ENCODE measurements around the gene INPP5A.
A peak's percentile ranks its signal among the peaks of the same experiment; 100 is the strongest.

Gene INPP5A

DNA sequence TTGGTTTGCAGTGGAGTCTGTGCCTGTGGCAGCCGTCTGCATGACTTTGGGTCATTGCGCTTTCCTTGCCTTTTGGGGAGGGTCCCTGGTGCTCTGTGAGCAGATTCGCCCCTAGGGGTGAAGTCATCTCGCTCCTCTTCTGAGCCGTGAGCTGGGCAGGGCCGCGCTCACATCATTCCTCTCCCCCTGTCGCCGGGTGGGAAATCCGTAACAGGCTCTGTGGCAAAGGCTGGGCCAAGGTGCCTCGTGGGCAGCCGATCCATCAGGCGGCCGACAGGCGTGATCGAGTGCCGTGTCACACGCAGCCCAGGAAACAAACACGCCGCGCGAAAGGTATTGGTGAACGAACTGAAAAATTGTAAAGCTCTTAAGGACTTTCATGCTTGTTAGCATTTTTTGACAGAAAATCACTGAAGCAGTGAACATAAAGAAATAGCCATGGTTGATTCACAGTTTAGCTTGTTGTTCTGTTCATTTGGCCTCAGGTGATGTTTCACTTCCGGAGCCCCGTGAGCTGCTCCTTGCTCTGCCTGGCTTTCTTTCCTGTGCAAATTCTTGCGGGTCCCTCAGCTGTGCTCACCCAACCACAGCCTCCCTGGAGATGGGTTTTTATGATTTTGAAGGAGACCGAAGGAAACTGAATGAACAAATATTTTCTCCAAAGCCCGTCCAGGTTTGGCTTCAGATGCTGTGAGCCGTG, 126.2 kb downstream of the INPP5A start:
- H2BK120ac ChIP-seq (ENCODE audit: insufficient read depth, low read length, poor library complexity), result no peak overlapping the region
- no peak overlapping the region for H3K18ac ChIP-seq (ENCODE audit: low read length)
- H3K4me1 ChIP-seq (ENCODE audit: control insufficient read depth in 1 of 2, insufficient read depth in 2 of 2, low read length in 2 of 2), result no peaks in the 10 kb centered on the region
- no peak overlapping the region for H2BK5ac ChIP-seq (ENCODE audit: low read depth, low read length, poor library complexity)
- no peak overlapping the region for H3K23ac ChIP-seq (ENCODE audit: low read length)
- no peak overlapping the region for H4K8ac ChIP-seq (ENCODE audit: low read depth, low read length)
- H3K36me3 ChIP-seq (ENCODE audit: control insufficient read depth in 1 of 2, insufficient read depth in 2 of 2, low read length in 2 of 2), result peaks cover 12% of the 10 kb centered on the region in 2 experiments
- no peak overlapping the region for H4K91ac ChIP-seq (ENCODE audit: low read depth, low read length)
- H3K4ac ChIP-seq (ENCODE audit: low read depth, low read length), result no peak overlapping the region
- H2AFZ ChIP-seq (ENCODE audit: insufficient read depth, low read length, poor library complexity), result no peak overlapping the region
- H3K79me2 ChIP-seq (ENCODE audit: control insufficient read depth, insufficient read depth, low read length, poor library complexity), result no peaks in the 10 kb centered on the region
- no peak overlapping the region for H3K9ac ChIP-seq (ENCODE audit: low read length)
- H2AK5ac ChIP-seq (ENCODE audit: low read length), result no peak overlapping the region
- H3K4me3 ChIP-seq (ENCODE audit: low read depth, low read length), result no peak overlapping the region
- H3K14ac ChIP-seq (ENCODE audit: low read length), result no peak overlapping the region
- H3K9me3 ChIP-seq (ENCODE audit: insufficient read depth, low read depth, low read length), result peaks cover 6% of the 10 kb centered on the region
- DNase-seq, result no peak
- H4K12ac ChIP-seq (ENCODE audit: low read depth, low read length), result no peak overlapping the region
- no peaks in the 10 kb centered on the region for H3K79me1 ChIP-seq (ENCODE audit: low read length)
- H3K27ac ChIP-seq (ENCODE audit: low read depth, low read length), result no peak overlapping the region
- no peak overlapping the region for H2BK12ac ChIP-seq (ENCODE audit: low read length)
- WGBS (ENCODE audit: extremely low coverage, insufficient coverage, insufficient read length), result no CpG with 5 or more reads among the region's 29 CpGs
- no peaks in the 10 kb centered on the region for H3K27me3 ChIP-seq (ENCODE audit: insufficient read depth, low read length)
- H3K4me2 ChIP-seq (ENCODE audit: low read length), result no peak overlapping the region

GRCh38 chr10:132664407-132664806, 126.8 kb downstream of the INPP5A start:
- no peak overlapping the region for H3K14ac ChIP-seq (ENCODE audit: low read length)
- H4K12ac ChIP-seq (ENCODE audit: low read depth, low read length), result no peak overlapping the region
- no peak overlapping the region for H3K27ac ChIP-seq (ENCODE audit: low read depth, low read length)
- no peak overlapping the region for H2BK5ac ChIP-seq (ENCODE audit: low read depth, low read length, poor library complexity)
- H3K4me2 ChIP-seq (ENCODE audit: low read length), result no peak overlapping the region
- no peak overlapping the region for H2BK12ac ChIP-seq (ENCODE audit: low read length)
- no peak overlapping the region for H2AFZ ChIP-seq (ENCODE audit: insufficient read depth, low read length, poor library complexity)
- H3K4me3 ChIP-seq (ENCODE audit: low read depth, low read length), result peak overlapping the region; percentile 23
- H3K79me2 ChIP-seq (ENCODE audit: control insufficient read depth, insufficient read depth, low read length, poor library complexity), result no peaks in the 10 kb centered on the region
- H3K27me3 ChIP-seq (ENCODE audit: insufficient read depth, low read length), result no peaks in the 10 kb centered on the region
- peaks cover 6 to 7% of the 10 kb centered on the region in 2 experiments for H3K36me3 ChIP-seq (ENCODE audit: control insufficient read depth in 1 of 2, insufficient read depth in 2 of 2, low read length in 2 of 2)
- H3K18ac ChIP-seq (ENCODE audit: low read length), result no peak overlapping the region
- no peak overlapping the region for H3K23ac ChIP-seq (ENCODE audit: low read length)
- no peak overlapping the region for H3K4ac ChIP-seq (ENCODE audit: low read depth, low read length)
- no peak overlapping the region for H2AK5ac ChIP-seq (ENCODE audit: low read length)
- no peak overlapping the region for H4K8ac ChIP-seq (ENCODE audit: low read depth, low read length)
- no peaks in the 10 kb centered on the region for H3K4me1 ChIP-seq (ENCODE audit: control insufficient read depth in 1 of 2, insufficient read depth in 2 of 2, low read length in 2 of 2)
- no peaks in the 10 kb centered on the region for H3K79me1 ChIP-seq (ENCODE audit: low read length)
- no peak overlapping the region for H2BK120ac ChIP-seq (ENCODE audit: insufficient read depth, low read length, poor library complexity)
- no peak overlapping the region for H4K91ac ChIP-seq (ENCODE audit: low read depth, low read length)
- H3K9me3 ChIP-seq (ENCODE audit: insufficient read depth, low read depth, low read length), result peaks cover 6% of the 10 kb centered on the region
- H3K9ac ChIP-seq (ENCODE audit: low read length), result peak overlapping the region; percentile 38
- WGBS (ENCODE audit: extremely low coverage, insufficient coverage, insufficient read length), result no CpG with 5 or more reads among the region's 6 CpGs
- no peak for DNase-seq

- no peaks in the 10 kb centered on the region for H3K27me3 ChIP-seq (ENCODE audit: insufficient read depth, low read length)
- peaks cover 3% of the 10 kb centered on the region for H3K9me3 ChIP-seq (ENCODE audit: insufficient read depth, low read depth, low read length)
- no peak overlapping the region for H4K91ac ChIP-seq (ENCODE audit: low read depth, low read length)
- H2BK120ac ChIP-seq (ENCODE audit: insufficient read depth, low read length, poor library complexity), result no peak overlapping the region
- H4K12ac ChIP-seq (ENCODE audit: low read depth, low read length), result no peak overlapping the region
- H3K4me1 ChIP-seq (ENCODE audit: control insufficient read depth in 1 of 2, insufficient read depth in 2 of 2, low read length in 2 of 2), result no peaks in the 10 kb centered on the region
- H2AK5ac ChIP-seq (ENCODE audit: low read length), result no peak overlapping the region
- H3K27ac ChIP-seq (ENCODE audit: low read depth, low read length), result no peak overlapping the region
- no peak overlapping the region for H3K14ac ChIP-seq (ENCODE audit: low read length)
- H3K9ac ChIP-seq (ENCODE audit: low read length), result no peak overlapping the region
- no peak overlapping the region for H4K8ac ChIP-seq (ENCODE audit: low read depth, low read length)
- H2AFZ ChIP-seq (ENCODE audit: insufficient read depth, low read length, poor library complexity), result no peak overlapping the region
- H3K4me2 ChIP-seq (ENCODE audit: low read length), result no peak overlapping the region
- no peak overlapping the region for H2BK5ac ChIP-seq (ENCODE audit: low read depth, low read length, poor library complexity)
- H3K23ac ChIP-seq (ENCODE audit: low read length), result no peak overlapping the region
- peaks cover 2% of the 10 kb centered on the region in 2 experiments for H3K36me3 ChIP-seq (ENCODE audit: control insufficient read depth in 1 of 2, insufficient read depth in 2 of 2, low read length in 2 of 2)
- WGBS (ENCODE audit: extremely low coverage, insufficient coverage, insufficient read length), result no CpG with 5 or more reads among the region's 16 CpGs
- no peak overlapping the region for H2BK12ac ChIP-seq (ENCODE audit: low read length)
- no peak for DNase-seq
- no peaks in the 10 kb centered on the region for H3K79me1 ChIP-seq (ENCODE audit: low read length)
- H3K4ac ChIP-seq (ENCODE audit: low read depth, low read length), result no peak overlapping the region
- no peak overlapping the region for H3K18ac ChIP-seq (ENCODE audit: low read length)
- H3K79me2 ChIP-seq (ENCODE audit: control insufficient read depth, insufficient read depth, low read length, poor library complexity), result no peaks in the 10 kb centered on the region
- H3K4me3 ChIP-seq (ENCODE audit: low read depth, low read length), result no peak overlapping the region
These were observed 127.3 kb downstream of the INPP5A start for GRCh38 chr10:132664883-132665282.

GRCh38 chr10:132665946-132666704, 128.5 kb downstream of the INPP5A start:
- no peak overlapping the region for H2BK12ac ChIP-seq (ENCODE audit: low read length)
- DNase-seq, result peak in 1 of 2 donors; percentile 9
- H3K27me3 ChIP-seq (ENCODE audit: insufficient read depth, low read length), result no peaks in the 10 kb centered on the region
- H2AFZ ChIP-seq (ENCODE audit: insufficient read depth, low read length, poor library complexity), result no peak overlapping the region
- H3K36me3 ChIP-seq (ENCODE audit: control insufficient read depth in 1 of 2, insufficient read depth in 2 of 2, low read length in 2 of 2), result peaks cover 1 to 2% of the 10 kb centered on the region in 2 experiments
- H3K23ac ChIP-seq (ENCODE audit: low read length), result no peak overlapping the region
- no peak overlapping the region for H4K91ac ChIP-seq (ENCODE audit: low read depth, low read length)
- H3K14ac ChIP-seq (ENCODE audit: low read length), result no peak overlapping the region
- H3K79me2 ChIP-seq (ENCODE audit: control insufficient read depth, insufficient read depth, low read length, poor library complexity), result no peaks in the 10 kb centered on the region
- H4K8ac ChIP-seq (ENCODE audit: low read depth, low read length), result no peak overlapping the region
- no peak overlapping the region for H3K4ac ChIP-seq (ENCODE audit: low read depth, low read length)
- H3K9me3 ChIP-seq (ENCODE audit: insufficient read depth, low read depth, low read length), result peaks cover 2% of the 10 kb centered on the region
- H3K18ac ChIP-seq (ENCODE audit: low read length), result no peak overlapping the region
- H4K12ac ChIP-seq (ENCODE audit: low read depth, low read length), result no peak overlapping the region
- no peak overlapping the region for H2AK5ac ChIP-seq (ENCODE audit: low read length)
- no peaks in the 10 kb centered on the region for H3K4me1 ChIP-seq (ENCODE audit: control insufficient read depth in 1 of 2, insufficient read depth in 2 of 2, low read length in 2 of 2)
- no peak overlapping the region for H3K4me3 ChIP-seq (ENCODE audit: low read depth, low read length)
- no peak overlapping the region for H3K27ac ChIP-seq (ENCODE audit: low read depth, low read length)
- H3K4me2 ChIP-seq (ENCODE audit: low read length), result no peak overlapping the region
- no peak overlapping the region for H2BK5ac ChIP-seq (ENCODE audit: low read depth, low read length, poor library complexity)
- H3K79me1 ChIP-seq (ENCODE audit: low read length), result no peaks in the 10 kb centered on the region
- WGBS (ENCODE audit: extremely low coverage, insufficient coverage, insufficient read length), result no CpG with 5 or more reads among the region's 15 CpGs
- H2BK120ac ChIP-seq (ENCODE audit: insufficient read depth, low read length, poor library complexity), result no peak overlapping the region
- no peak overlapping the region for H3K9ac ChIP-seq (ENCODE audit: low read length)
